SK-N-MC (cell line): ENCODE data around the gene TMA7.

Source experiments
- EZH2 ChIP-seq: fragments of 200-600 bp; sonication (generic); IDR thresholded peaks from one replicate; pipeline ENCODE4 v1.6.1; 2017; ENCODE audit warnings: antibody characterized with exemption
- FOXP2 ChIP-seq: optimal IDR thresholded peaks from 2 replicates; pipeline ENCODE3; 2011; ENCODE audit warnings: mild to moderate bottlenecking, moderate library complexity; ENCODE audit not compliant: insufficient read depth; ENCODE audit errors: extremely low read length, control extremely low read depth
- POLR2AphosphoS5 ChIP-seq: IDR thresholded peaks from 2 replicates; pipeline ENCODE4 v1.6.1; 2012; ENCODE audit warnings: mild to moderate bottlenecking, low read depth, low read length, borderline replicate concordance

DNA sequence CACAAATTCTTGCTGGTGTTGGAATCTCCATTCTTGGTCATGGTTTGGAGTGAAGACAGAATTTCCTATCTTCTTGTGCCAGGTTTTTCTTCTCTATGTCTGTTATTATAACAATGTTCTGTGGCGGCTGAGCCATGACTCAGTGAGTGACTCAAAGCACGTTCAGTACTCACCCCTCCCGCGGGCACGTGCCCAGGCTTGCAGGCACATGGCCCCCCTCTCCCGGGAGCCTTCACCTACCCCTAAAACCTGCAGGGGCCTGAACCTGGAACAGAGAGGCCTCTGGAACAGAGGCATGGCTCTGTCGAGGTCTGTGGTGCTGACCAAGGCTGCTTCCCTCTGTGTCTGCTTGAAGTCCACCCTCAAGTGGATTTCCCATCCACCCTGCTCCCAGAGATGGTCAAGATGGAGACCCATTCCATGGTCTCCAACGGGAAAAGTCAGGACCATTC is 37.8 kb upstream of the TMA7 start:
- no peak for TF ChIP-seq POLR2AphosphoS5
- TF ChIP-seq EZH2: no peak
- TF ChIP-seq FOXP2: no peak
